Measurements from ENCODE around the gene SLC35F2.
"Not testable (repeated sequence)": the region's sequence is repeated elsewhere in the genome, so short reads cannot be mapped to it uniquely, and the experiment has no call there.

The SLC35F2 gene

GRCh38 chr11:107858217-107859070, at the start of gene SLC35F2:
Gene SLC35F2 (minus strand): TSS chr11:107858787. CDS start chr11:107858767, 20 bp downstream.
- no peak for DNase-seq (ENCODE audit: low read depth)

GRCh38 chr11:107908211-107908610, 49.6 kb upstream of the SLC35F2 start:
- DNase-seq (ENCODE audit: low read depth), result no peak

GRCh38 chr11:107898270-107898669, 39.7 kb upstream of the SLC35F2 start:
- no peak for DNase-seq (ENCODE audit: low read depth)

- DNase-seq (ENCODE audit: low read depth), result no peak
Measured at GRCh38 chr11:107882095-107882820, 23.7 kb upstream of the SLC35F2 start.

- not testable (repeated sequence) for DNase-seq (ENCODE audit: low read depth)
Measured at GRCh38 chr11:107881471-107881870, 22.9 kb upstream of the SLC35F2 start.

- DNase-seq (ENCODE audit: low read depth), result no peak
Measured at GRCh38 chr11:107876141-107876540, 17.6 kb upstream of the SLC35F2 start.

GRCh38 chr11:107864591-107864990, 6.0 kb upstream of the SLC35F2 start:
- DNase-seq (ENCODE audit: low read depth), result no peak

- no peak for DNase-seq (ENCODE audit: low read depth)
Measured at GRCh38 chr11:107860688-107861087, 2.1 kb upstream of the SLC35F2 start.

GRCh38 chr11:107860240-107860620, 1.6 kb upstream of the SLC35F2 start:
- DNase-seq (ENCODE audit: low read depth), result not testable (repeated sequence)

GRCh38 chr11:107859459-107860239, 1.1 kb upstream of the SLC35F2 start:
- no peak for DNase-seq (ENCODE audit: low read depth)

- DNase-seq (ENCODE audit: low read depth), result no peak
Measured at GRCh38 chr11:107857550-107858216, 904 bp downstream of the SLC35F2 start.

- no peak for DNase-seq (ENCODE audit: low read depth)
Measured at GRCh38 chr11:107856981-107857517, 1.5 kb downstream of the SLC35F2 start.

GRCh38 chr11:107856180-107856980, 2.2 kb downstream of the SLC35F2 start:
- DNase-seq (ENCODE audit: low read depth), result no peak

- DNase-seq (ENCODE audit: low read depth), result no peak
Measured at GRCh38 chr11:107853070-107853469, 5.5 kb downstream of the SLC35F2 start.

- DNase-seq (ENCODE audit: low read depth), result no peak
Measured at GRCh38 chr11:107851704-107852310, 6.8 kb downstream of the SLC35F2 start.

- DNase-seq (ENCODE audit: low read depth), result no peak
Measured at GRCh38 chr11:107849790-107850189, 8.8 kb downstream of the SLC35F2 start.

GRCh38 chr11:107848345-107848744, 10.2 kb downstream of the SLC35F2 start:
- no peak for DNase-seq (ENCODE audit: low read depth)

GRCh38 chr11:107847184-107847583, 11.4 kb downstream of the SLC35F2 start:
- DNase-seq (ENCODE audit: low read depth), result no peak

GRCh38 chr11:107844041-107844440, 14.5 kb downstream of the SLC35F2 start:
- no peak for DNase-seq (ENCODE audit: low read depth)

GRCh38 chr11:107842412-107843100, 16.0 kb downstream of the SLC35F2 start:
- DNase-seq (ENCODE audit: low read depth), result no peak
